Left ventricle myocardium superior (tissue), 1 donor: ENCODE data around the gene FNDC10. TPM values are rescaled to one million over a fixed set of nuclear protein-coding genes. Genes with fewer than 3 reads are reported as not detected.
"Not testable (repeated sequence)": the region's sequence is repeated elsewhere in the genome, so short reads cannot be mapped to it uniquely, and the experiment has no call there.

Experiments used
- ATAC-seq: fragments of 200-7000 bp; cut with Tn5 transposase; one replicate; pipeline ENCODE4 v1.9.1; 2020; ENCODE audit warnings: mild to moderate bottlenecking, moderate library complexity
- DNase-seq: peaks from one replicate; pipeline ENCODE4 v3.0.0-alpha.2; 2020
- intact Hi-C: fragments of 100-400 bp; cut with micrococcal nuclease; formaldehyde crosslinking; loops from one replicate; pipeline ENCODE4 v1.11.0; 2022
- long read RNA-seq: library from polyadenylated mRNA; unstranded; transcript quantifications from one replicate; pipeline ENCODE4 v2.0.0, GENCODE V29; 2021
- total RNA-seq: library from RNA; stranded (reverse); fragmentation: NEBNext Ultra II Directional; extraction: Animal tissue kit (Norgen Biotek cat#: 25700); gene quantifications from one replicate; pipeline ENCODE4 v1.2.1, GENCODE V29; 2021
- donor health status: DM: no; HTN: yes; CAD: no; lungs with severe emphysema.

The FNDC10 gene
- total RNA-seq = 3.6 TPM
- long read RNA-seq, transcript FNDC10-201 (1 exons, 2,085 nt) = major isoform, 29 of 29 reads
- long read RNA-seq, partial matches to known transcripts = 0 of 29 reads
- long read RNA-seq, other reads (novel, unspliced or antisense) = 0 of 29 reads

- intact Hi-C loops = no loop called here
- DNase-seq = peak; percentile 30
- ATAC-seq = no peak
Measured at GRCh38 chr1:1599935-1600860, at the start of gene FNDC10. FNDC10 (minus strand) TSS chr1:1600135; CDS start chr1:1600015, 120 bp downstream.

- ATAC-seq, DNase-seq, intact Hi-C loops: not testable (repeated sequence)
Measured at GRCh38 chr1:1648265-1648664, 48.3 kb upstream of the FNDC10 start.

GRCh38 chr1:1647567-1648241, 47.8 kb upstream of the FNDC10 start:
- DNase-seq, ATAC-seq, intact Hi-C loops: not testable (repeated sequence)

- intact Hi-C loops, DNase-seq: not testable (repeated sequence)
Measured at GRCh38 chr1:1646326-1646725, 46.4 kb upstream of the FNDC10 start.

GRCh38 chr1:1640711-1641461, 41.0 kb upstream of the FNDC10 start:
- intact Hi-C loops, ATAC-seq, DNase-seq: not testable (repeated sequence)

More at GRCh38 chr1:1646326-1646725, 46.4 kb upstream of the FNDC10 start:
- ATAC-seq = not testable (repeated sequence)

GRCh38 chr1:1640081-1640480, 40.1 kb upstream of the FNDC10 start:
- intact Hi-C loops, DNase-seq, ATAC-seq: not testable (repeated sequence)

- ATAC-seq, intact Hi-C loops, DNase-seq: not testable (repeated sequence)
Measured at GRCh38 chr1:1639368-1639767, 39.4 kb upstream of the FNDC10 start.

- ATAC-seq, intact Hi-C loops, DNase-seq: not testable (repeated sequence)
Measured at GRCh38 chr1:1638528-1638927, 38.6 kb upstream of the FNDC10 start.

- intact Hi-C loops, DNase-seq: not testable (repeated sequence)
Measured at GRCh38 chr1:1637479-1637875, 37.5 kb upstream of the FNDC10 start.

GRCh38 chr1:1636621-1637478, 36.9 kb upstream of the FNDC10 start:
- DNase-seq = peak; percentile 20
- intact Hi-C loops, ATAC-seq: not testable (repeated sequence)

More at GRCh38 chr1:1637479-1637875, 37.5 kb upstream of the FNDC10 start:
- not testable (repeated sequence) for ATAC-seq

GRCh38 chr1:1634613-1635012, 34.7 kb upstream of the FNDC10 start:
- intact Hi-C loops, ATAC-seq: not testable (repeated sequence)
- peak; percentile 24 for DNase-seq

- DNase-seq, intact Hi-C loops: not testable (repeated sequence)
- ATAC-seq = peak; percentile 45
Measured at GRCh38 chr1:1633409-1633808, 33.5 kb upstream of the FNDC10 start.

- intact Hi-C loops = no loop called here
- DNase-seq = peak; percentile 64
- ATAC-seq = peak; percentile 8
Measured at GRCh38 chr1:1631782-1632420, 32.0 kb upstream of the FNDC10 start, which contains the start of gene MMP23B. MMP23B (plus strand) TSS chr1:1632173; CDS start chr1:1632219, 46 bp downstream.

GRCh38 chr1:1630965-1631781, 31.2 kb upstream of the FNDC10 start:
- ATAC-seq = peak; percentile 60
- peak; percentile 87 for DNase-seq
- intact Hi-C loops = no loop called here

GRCh38 chr1:1630191-1630964, 30.4 kb upstream of the FNDC10 start:
- intact Hi-C loops = no loop called here
- ATAC-seq (peak; percentile 22), DNase-seq (peak; percentile 86)
